GM18909 (cell line): ENCODE data around the gene ZEB2.

Source experiments
- ATAC-seq: cut with Tn5 transposase; IDR thresholded peaks from one replicate; pipeline ENCODE4 v1.9.1; 2021; ENCODE audit warnings: mild to moderate bottlenecking; ENCODE audit not compliant: unreplicated experiment, poor library complexity

The ZEB2 gene

DNA sequence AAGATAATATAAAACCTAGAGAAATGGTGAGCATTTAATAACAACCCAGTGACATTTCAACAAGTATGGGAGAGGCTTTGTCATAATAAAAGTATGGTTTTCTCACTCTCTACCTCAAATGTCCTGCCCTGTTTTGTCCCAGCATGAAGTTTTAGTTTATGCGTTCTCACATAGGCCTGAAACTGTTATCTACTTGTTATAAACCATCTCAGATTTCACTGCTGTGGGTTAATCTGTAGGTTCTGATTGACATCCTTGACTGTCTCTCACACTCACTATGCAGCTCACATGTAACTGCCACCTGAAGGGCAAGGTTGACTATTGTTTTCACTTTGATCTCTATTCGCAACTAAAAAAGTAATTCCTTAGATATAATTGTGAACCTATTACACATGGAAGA lies 44.9 kb downstream of the ZEB2 start:
- peak; percentile 37 for ATAC-seq

GRCh38 chr2:144474017-144474416 lies 45.9 kb downstream of the ZEB2 start:
- ATAC-seq: no peak

GRCh38 chr2:144472911-144473310 lies 47.0 kb downstream of the ZEB2 start:
- no peak for ATAC-seq

DNA sequence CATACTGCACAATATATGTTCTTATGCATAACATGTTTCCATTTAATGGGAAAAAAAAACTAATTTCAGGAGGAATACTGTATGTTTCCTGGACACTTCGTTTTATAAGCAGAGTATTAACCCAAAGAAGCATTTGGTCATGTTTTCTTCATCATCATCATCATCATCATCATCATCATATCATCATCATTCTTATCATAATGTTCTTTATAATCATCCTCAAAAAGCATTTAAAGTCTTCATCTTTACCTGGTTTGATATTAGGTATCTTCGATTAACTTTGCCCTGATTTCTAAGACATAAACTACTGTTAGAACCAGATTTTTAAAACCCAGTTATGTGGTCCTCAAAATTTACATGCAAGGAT lies 47.9 kb downstream of the ZEB2 start:
- no peak for ATAC-seq

- peak; percentile 87 for ATAC-seq
Observed at GRCh38 chr2:144471305-144472045, 48.4 kb downstream of the ZEB2 start.

DNA sequence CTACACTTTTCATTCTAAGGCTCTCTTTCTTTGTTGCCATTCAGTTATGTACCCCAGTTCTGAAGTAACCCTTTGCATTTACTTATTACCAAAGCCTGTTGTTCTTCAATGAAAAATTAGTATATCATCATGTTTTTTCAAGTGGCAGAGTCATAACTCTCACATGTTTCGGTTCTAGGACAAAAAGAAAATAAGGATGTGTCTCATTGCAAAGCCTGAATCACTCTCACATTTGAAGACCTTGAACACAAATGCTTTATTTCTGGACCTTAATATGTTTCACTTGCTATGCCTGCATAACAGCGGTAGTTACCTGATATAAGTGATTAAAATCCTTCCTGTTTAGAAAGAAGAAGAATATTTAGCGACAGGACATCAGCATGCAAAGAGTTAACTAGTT lies 49.1 kb downstream of the ZEB2 start:
- ATAC-seq: no peak

GRCh38 chr2:144470334-144470733 lies 49.6 kb downstream of the ZEB2 start:
- ATAC-seq: no peak

- no peak for ATAC-seq
Observed at GRCh38 chr2:144469798-144470197, 50.1 kb downstream of the ZEB2 start.

DNA sequence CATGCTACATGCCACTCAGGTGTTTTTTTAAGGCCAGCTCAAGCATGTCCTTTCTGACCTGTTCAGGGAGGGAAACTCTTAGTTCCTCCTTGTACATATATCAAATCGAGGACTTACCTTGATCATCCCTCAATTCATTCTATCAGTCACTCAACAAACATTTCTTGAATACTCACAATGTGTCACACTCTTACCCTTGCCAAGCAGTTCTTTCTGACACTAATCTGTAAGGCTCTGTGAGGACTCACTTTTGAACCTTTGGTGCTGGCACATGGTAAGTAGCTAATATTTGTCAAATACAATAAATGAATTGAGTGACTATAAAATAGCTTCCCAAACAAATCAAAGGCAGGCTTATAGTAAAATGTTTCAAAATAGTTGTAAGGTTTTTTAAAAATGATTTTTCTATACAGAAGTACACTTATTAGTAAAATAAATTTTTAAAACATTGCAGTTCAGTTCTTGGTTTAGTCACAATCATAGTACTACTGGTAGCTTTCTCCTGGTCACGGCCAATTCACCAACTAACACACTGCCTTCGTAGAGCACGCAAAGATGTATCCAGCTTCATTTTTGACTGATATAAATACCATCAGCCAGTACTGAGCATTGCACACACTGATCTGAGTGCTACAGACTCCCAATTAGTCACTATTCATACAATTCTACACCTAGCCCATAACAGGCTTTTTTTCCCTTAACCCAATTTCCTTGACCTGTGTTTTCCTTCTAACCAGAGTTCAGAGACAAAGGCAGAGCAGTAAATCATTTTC lies 50.9 kb downstream of the ZEB2 start:
- ATAC-seq: no peak

DNA sequence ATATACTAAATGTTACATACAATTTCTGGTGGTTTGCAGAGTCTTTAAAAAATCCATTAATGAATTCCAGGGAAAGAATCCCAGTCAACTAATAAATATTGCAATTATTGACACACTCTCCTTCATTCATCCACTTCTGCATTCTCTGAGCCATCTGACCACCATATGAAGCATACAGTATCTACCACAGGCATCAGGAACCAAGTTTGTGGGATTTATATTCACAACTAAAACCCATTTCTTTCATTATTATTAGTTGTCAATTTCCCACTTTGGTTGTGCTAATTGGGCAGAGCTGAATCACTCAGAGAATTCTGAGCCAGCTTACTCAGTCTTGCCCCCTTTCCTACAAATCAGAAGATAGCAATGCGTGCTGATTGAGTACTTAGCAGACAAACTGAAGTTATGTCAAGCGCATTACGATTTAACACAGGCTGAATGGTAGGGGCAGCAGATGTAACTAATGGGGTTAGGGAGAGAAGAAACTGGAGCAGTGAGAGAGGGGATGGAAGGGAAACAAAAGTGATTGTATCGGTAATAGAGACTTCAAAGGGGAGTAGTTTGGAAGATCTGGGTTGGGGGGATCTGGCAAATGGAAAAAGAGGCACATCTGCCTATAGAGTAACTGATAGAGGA lies 52.3 kb downstream of the ZEB2 start:
- ATAC-seq: no peak

- ATAC-seq: no peak
Observed at GRCh38 chr2:144466637-144467036, 53.3 kb downstream of the ZEB2 start.

- no peak for ATAC-seq
Observed at GRCh38 chr2:144465749-144466148, 54.2 kb downstream of the ZEB2 start.

DNA sequence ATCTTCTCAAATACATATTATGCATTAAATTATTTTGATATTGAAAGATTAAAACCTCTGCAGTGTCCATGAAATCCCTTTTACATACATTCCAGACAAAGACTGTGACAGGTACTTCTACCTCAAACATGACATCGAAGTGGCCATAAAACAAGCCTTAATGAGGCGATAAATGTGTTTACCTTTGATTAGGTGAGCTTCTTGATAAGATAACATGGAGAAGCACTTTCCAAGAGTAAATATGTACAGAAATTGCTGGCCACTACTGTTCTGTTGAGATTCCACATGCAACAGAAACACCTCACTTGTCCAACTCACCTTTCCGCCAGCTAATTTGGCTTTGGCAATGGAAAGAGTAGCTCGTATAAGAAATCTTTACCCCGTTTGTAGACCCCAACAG lies 55.2 kb downstream of the ZEB2 start:
- no peak for ATAC-seq

DNA sequence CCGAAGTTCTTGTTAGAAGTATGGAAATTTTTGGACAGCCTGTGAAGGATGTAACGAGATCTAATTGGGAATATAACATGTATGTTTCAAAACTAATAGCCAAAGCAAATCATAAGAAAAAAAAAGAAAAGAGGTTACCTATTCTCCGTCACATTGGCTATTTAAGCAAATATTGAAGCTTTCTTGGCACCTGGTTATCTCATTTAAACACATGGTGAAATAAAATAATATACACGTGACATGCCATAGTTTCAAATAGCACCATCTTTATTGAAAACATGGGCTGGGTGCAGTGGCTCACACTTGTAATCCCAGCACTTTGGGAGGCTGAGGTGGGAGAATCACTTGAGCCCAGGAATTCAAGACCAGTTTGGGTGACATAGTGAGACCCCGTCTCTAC lies 56.7 kb downstream of the ZEB2 start:
- no peak for ATAC-seq

DNA sequence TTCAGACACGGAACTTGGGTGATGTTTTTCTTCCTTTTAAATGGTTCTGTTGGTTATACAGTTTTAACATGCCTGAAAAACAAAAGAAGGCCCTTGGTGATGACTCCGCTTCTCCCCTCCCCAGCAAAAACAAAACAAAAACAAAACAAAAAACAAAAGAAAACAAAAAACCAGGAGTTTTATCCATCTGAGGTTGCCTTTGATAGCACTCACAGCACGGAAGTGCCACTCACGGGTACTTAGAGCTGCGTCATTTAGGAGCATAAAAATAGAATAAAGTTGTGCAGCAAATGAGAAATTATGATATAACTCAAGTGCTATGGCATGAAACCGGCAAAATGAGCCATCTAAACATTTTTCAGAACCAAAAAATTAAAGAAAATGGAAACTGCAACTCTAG lies 57.7 kb downstream of the ZEB2 start:
- ATAC-seq: no peak

- ATAC-seq: no peak
Observed at GRCh38 chr2:144461308-144461766, 58.6 kb downstream of the ZEB2 start.

GRCh38 chr2:144460727-144461307 lies 59.1 kb downstream of the ZEB2 start:
- no peak for ATAC-seq

DNA sequence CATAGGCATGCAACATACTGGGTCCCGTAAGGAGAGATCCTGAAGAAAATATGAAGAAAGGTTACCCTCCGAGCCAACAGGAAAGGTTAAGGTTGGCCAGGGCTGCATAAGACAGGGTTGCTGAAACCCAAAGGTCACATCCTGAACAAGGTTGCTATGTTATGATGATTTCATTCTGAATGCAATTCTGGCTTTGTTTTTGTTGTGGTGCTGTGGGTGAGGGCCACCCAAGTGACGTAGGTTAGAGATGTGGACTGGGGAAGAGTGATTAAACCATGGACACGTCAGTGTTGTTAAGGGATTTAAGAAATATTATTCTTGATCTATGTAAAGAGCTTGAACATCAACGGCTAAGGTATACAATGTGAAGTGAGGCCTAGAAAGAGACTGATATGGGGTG lies 60.0 kb downstream of the ZEB2 start:
- no peak for ATAC-seq

DNA sequence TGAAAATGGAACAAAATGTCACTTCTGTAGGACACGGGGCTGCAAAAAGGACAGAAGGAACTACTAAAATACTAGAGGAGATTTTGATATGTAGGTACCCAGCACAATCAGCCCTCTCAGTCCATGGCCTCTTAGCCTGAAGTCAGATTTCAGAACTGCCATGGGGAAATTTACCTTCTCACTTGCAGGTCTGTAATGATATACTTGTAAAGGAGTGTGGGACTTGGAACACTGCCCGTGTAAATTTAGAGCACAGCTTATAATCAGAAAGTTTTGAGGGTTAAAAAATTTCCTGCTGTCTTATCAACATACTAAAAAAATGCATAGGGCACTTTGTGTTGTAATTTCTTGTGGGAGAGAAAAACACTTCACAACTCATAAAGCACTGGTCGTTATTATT lies 60.6 kb downstream of the ZEB2 start:
- no peak for ATAC-seq

GRCh38 chr2:144458541-144458940 lies 61.4 kb downstream of the ZEB2 start:
- ATAC-seq: no peak

GRCh38 chr2:144456680-144457079 lies 63.2 kb downstream of the ZEB2 start:
- ATAC-seq: peak; percentile 62
